GM10266 (cell line): Measurements from ENCODE around the gene CYP46A1.

Experiments
- DNase-seq: peaks from one replicate; pipeline ENCODE4 v3.0.0; 2012; ENCODE audit errors: extremely low spot score
- TF ChIP-seq, protein P1 (sequence below): IDR thresholded peaks from 2 replicates; pipeline ENCODE4 v1.5.1; 2012; ENCODE audit warnings: mild to moderate bottlenecking, low read depth; ENCODE audit not compliant: control insufficient read depth, insufficient read depth; ENCODE audit errors: missing control alignments

CYP46A1 gene

GRCh38 chr14:99728231-99728920 is 44.3 kb downstream of the CYP46A1 start:
- DNase-seq = no peak
- TF ChIP-seq, protein P1, sequence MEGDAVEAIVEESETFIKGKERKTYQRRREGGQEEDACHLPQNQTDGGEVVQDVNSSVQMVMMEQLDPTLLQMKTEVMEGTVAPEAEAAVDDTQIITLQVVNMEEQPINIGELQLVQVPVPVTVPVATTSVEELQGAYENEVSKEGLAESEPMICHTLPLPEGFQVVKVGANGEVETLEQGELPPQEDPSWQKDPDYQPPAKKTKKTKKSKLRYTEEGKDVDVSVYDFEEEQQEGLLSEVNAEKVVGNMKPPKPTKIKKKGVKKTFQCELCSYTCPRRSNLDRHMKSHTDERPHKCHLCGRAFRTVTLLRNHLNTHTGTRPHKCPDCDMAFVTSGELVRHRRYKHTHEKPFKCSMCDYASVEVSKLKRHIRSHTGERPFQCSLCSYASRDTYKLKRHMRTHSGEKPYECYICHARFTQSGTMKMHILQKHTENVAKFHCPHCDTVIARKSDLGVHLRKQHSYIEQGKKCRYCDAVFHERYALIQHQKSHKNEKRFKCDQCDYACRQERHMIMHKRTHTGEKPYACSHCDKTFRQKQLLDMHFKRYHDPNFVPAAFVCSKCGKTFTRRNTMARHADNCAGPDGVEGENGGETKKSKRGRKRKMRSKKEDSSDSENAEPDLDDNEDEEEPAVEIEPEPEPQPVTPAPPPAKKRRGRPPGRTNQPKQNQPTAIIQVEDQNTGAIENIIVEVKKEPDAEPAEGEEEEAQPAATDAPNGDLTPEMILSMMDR = no peak

GRCh38 chr14:99728981-99729451 is 44.9 kb downstream of the CYP46A1 start:
- TF ChIP-seq, protein P1 = no peak
- no peak for DNase-seq

DNA sequence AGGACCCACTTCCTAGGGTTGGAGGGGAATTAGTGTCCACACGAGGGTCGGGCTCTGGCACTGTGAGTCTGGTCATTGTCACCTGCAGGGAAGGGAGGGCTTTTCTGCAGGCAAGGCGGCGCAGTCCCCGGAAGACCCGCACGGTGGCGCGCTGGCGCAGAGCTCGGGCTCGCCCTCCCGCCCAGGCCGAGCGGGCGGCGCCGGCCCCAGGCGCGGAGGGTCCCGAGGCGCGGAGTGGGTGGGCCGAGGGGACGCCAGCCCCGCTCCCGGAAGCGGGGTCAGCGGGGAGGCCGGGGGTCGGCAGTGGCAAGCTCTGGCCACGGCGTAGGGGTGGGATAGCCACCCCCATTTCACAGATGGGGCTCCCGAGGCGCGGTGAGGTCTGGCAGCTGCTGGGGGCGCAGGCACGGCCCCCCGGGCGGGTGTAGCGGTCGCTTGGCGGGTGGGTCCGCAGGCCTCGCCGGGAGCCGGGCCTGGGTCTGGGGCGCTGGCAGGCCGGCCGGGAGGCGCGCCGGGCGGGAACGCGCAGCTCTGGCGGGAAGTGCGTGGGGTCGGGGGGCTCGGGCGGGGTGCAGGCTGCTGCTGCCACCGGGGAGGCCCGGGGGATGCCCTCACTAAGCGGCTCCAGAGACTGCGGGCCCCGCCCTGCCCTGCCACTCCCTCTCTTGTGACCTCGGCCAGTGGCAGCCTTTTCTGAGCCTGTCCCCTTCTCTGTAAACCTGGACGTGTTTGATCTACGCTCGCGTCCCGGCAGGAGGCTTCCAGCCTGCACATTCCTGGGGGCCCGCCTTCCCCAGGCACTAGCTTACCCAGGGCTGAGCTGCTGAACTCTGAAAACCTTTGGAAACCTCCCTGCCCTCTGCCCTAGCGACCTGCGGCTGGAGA is 46.1 kb downstream of the CYP46A1 start:
- DNase-seq = peak; percentile 93
- TF ChIP-seq, protein P1 = peak; percentile 92

DNA sequence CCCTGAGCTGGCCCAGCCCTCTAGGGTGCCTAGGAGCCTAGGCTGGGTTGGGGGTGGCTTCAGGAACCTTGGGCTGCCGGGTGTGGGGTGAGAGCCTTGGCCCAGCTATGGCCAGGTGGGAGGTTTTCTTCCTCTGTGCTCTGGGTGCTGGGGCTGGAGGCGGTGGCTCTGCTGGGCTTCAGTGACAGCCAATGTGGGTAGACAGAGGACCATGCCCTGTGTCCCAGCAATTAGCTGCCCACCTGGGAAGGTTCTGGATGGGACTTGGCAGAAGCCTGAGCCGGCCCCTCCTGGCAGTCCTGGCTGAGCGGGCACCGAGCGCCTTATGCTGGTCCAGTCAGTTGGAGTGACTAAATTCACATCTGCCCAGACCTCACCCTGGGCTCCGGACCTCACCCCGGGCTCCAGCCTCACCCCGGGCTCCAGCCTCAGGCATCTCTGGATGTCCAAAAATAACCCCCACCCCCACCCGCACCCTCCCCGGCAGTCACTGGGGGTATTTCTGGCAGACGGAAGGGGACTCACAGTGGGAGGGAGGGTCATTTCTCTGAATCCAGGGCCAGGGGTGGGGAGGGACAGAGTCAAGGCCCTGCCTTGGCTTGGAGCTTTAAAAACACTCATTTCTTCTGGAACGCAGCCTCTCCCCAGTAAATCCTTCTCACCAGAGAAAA is 46.9 kb downstream of the CYP46A1 start:
- no peak for DNase-seq
- TF ChIP-seq, protein P1 = no peak

- TF ChIP-seq, protein P1 = no peak
- DNase-seq = no peak
Observed at GRCh38 chr14:99731547-99732435, 47.7 kb downstream of the CYP46A1 start.

DNA sequence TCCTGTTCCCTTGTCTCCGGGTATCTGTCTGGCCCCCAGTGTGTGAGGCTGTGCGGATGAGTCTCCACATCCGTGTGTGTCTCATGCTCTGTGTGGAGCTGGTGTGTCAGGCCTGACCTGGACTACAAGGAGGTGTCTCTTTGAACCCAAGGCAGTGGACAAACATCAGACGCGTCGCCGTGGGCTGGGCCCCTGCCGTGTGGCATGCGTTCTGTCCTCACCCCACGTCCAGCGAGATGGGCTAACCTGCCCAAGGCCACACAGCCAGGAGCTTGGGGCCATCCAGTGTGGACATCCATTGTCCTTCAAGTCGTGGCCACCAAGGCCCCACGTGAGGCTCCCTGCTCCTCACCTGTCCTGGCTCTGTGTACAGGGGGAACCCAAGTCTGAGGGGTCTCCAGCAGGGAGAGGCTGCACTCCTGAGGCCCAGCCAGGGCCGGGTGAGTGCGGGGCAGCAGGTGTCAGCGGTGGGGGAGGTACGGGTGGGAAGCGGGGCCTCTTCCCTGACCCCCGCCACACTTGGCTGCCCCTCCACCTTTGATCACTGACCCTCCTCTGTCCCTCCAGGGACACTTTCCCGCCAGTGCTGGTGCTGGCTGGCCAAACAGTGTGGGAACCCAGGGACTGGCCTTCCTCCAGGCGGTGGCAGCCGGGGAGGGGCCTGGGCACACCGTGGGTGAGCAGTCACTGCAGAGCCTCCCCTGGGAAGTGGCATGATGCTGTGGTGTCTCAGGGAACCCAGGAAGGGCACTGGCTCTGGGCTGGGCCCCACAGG is 48.5 kb downstream of the CYP46A1 start:
- no peak for DNase-seq
- TF ChIP-seq, protein P1 = no peak
